Right cardiac atrium (tissue), 5 donors: ENCODE measurements around the gene STXBP5. TPM values are rescaled to one million over a fixed set of nuclear protein-coding genes. Genes with fewer than 3 reads are reported as not detected.

ENCODE experiments used
- ATAC-seq, 2 donors: fragments of 200-7000 bp; cut with Tn5 transposase; one replicate each; pipeline versions ENCODE4 v1.8.0 to v1.9.1; 2020; ENCODE audit warnings: moderate library complexity in 2 of 2, mild to moderate bottlenecking in 1 of 2
- DNase-seq, 3 donors: peaks; one replicate each; pipeline ENCODE4 v3.0.0-alpha.2; 2020
- H3K27ac ChIP-seq: one replicate; pipeline ENCODE4 v1.5.1; 2013; ENCODE audit warnings: mild to moderate bottlenecking, low read length, control low read depth, moderate library complexity
- H3K27me3 ChIP-seq: one replicate; pipeline ENCODE4 v1.6.1; 2013; ENCODE audit not compliant: control insufficient read depth, insufficient read depth
- H3K4me1 ChIP-seq: one replicate; pipeline ENCODE4 v1.6.1; 2013; ENCODE audit warnings: low read length; ENCODE audit not compliant: control insufficient read depth, insufficient read depth
- H3K4me3 ChIP-seq: one replicate; pipeline ENCODE4 v1.5.1; 2013; ENCODE audit warnings: low read length, control low read depth
- H3K9me3 ChIP-seq: one replicate; pipeline ENCODE4 v1.6.1; 2013; ENCODE audit warnings: low read length; ENCODE audit not compliant: control insufficient read depth
- WGBS: extraction: QIAGEN DNeasy Blood & Tissue Kit; methylation state at CpG from one replicate; pipeline ENCODE4 v1.1.7; 2013; 5-methylcytosine and 5-hydroxymethylcytosine counted together
- intact Hi-C, 4 donors: fragments of 100-400 bp; cut with DNase I; formaldehyde crosslinking; loops; one replicate each; pipeline versions ENCODE4 v1.11.0 to v1.14.0; 2022 to 2023
- polyA plus RNA-seq: library from polyadenylated mRNA; stranded (reverse); fragments of 200-250 nt; gene quantifications from one replicate; pipeline ENCODE4 v1.2.3, GENCODE V29; 2013
- total RNA-seq, 4 donors: library from RNA; stranded (reverse); fragmentation: NEBNext Ultra II Directional; extraction: Animal tissue kit (Norgen Biotek cat#: 25700); gene quantifications; one replicate each; pipeline ENCODE4 v1.2.1, GENCODE V29; 2021
- donor health status: healthy with polysubstance abuse.
- donor health status: DM: no; HTN: yes; CAD: no.
- donor health status: DM: no; HTN: no; CAD: no.
- donor health status: DM: no; HTN: yes; CAD: no; lungs with severe emphysema.
- donor health status: DM: yes; HTN: yes; CAD: no.

STXBP5 gene
- total and polyA plus RNA-seq, 5 donors: 6.4 to 13.0 (median 12.1) TPM

DNA sequence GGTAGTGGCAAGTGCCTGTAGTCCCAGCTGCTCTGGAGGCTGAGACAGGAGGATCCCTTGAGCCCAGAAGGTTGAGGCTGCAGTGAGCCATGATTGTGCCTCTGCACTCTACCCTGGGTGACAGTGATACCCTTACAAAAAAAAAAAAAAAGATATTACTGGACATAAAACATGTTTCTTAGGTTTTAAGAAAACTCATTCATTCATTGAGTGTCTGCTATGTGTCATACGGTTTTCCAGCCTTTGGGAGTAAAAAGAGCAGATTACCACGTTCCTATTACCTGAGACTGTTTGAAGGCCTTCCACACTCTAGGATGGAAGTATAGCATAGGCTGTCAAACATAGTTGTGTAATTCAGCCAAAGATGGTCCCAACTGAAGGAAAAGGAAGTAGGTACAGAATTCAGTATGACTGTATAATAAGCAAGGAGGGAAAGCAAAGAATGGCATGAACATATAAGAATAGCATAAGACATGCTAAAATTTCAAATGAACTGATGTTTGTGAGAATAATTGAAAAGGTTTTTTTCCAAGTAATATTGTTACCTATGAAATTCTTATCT lies 22.0 kb downstream of the STXBP5 start:
- Histone ChIP-seq H3K4me1 (peaks cover 4% of the 10 kb centered on the region), H3K27ac (no peak overlapping the region), H3K9me3 (no peaks in the 10 kb centered on the region), H3K27me3 (no peaks in the 10 kb centered on the region), H3K4me3 (no peak overlapping the region)
- intact Hi-C loops: no loop called here
- no peak for ATAC-seq
- no peak for DNase-seq
- 92% methylated on average over 2 of the region's 2 CpGs for WGBS

DNA sequence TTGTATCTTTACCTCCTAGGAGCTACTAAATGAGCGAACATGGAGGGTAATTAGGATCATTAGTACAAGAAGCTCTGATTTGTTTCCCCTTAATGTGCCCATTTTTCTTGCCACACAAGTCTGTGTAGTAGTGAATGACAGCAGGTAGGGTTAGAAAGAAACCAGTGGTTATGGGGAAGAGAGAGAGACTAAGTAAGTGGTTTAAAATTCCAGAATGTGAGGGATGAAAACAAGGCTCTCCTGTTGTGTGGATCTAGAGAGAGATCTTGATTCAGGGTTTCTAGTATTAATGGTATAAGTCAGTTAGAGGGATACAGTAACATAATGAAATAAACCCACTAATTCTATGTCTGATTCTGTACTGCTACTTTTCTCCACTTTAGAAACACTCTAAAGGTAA lies 22.7 kb downstream of the STXBP5 start:
- no peak for ATAC-seq
- intact Hi-C loops: no loop called here
- Histone ChIP-seq H3K27me3 (no peaks in the 10 kb centered on the region), H3K4me3 (no peak overlapping the region), H3K27ac (no peak overlapping the region), H3K9me3 (no peaks in the 10 kb centered on the region), H3K4me1 (peaks cover 4% of the 10 kb centered on the region)
- 99% methylated on average over 1 of the region's 1 CpG for WGBS
- DNase-seq: no peak

DNA sequence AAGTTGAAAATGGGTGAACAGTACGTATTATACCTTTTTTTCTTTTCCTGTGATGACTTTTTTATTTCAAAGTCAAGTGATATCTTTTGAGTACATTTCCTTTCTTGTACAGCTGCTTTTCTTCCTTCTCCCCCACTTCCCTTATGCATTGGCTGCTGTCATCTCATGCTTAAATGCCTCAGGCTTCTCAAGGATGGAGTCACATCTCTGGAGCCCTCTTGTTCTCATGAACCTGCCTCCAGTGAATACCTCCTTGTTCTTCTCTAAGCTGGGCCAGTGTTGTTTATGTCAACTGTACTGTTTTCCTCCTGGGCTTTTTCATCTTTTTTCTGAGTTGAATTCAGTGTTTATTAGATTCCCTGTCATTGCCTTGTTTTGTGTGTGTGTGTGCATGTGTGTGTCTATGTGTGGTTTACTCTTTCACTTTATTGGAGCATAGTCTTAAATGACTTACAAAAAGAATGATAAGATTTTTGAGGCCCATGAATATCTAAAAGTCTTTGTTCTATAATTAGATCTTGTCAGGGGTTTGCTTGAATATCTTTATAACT lies 23.6 kb downstream of the STXBP5 start:
- Histone ChIP-seq H3K27ac (no peak overlapping the region), H3K9me3 (no peaks in the 10 kb centered on the region), H3K4me1 (no peaks in the 10 kb centered on the region), H3K27me3 (no peaks in the 10 kb centered on the region), H3K4me3 (no peak overlapping the region)
- ATAC-seq (no peak), DNase-seq (no peak)
- intact Hi-C loops: no loop called here
- WGBS: 71% methylated on average over 1 of the region's 1 CpG

DNA sequence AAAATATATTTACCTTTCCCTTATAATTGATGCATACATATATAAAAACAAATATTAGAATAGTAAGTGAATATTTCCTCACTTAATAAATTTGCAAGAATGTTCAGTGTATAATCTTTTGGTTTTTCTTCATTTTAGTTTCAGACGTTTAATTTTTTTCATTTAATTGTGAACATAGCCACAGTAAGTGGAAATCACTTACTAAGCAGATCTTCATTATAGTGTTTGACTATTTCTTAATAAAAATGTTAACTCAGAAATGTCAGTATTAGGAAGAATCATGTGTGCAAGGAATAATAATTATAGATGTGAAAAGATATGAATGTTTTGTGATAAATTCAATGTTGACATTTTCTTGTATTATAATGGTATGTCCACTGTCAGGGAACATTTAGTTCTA lies 27.4 kb downstream of the STXBP5 start:
- no peaks in the 10 kb centered on the region for H3K27me3 ChIP-seq
- ATAC-seq (no peak), DNase-seq (no peak)
- H3K9me3 ChIP-seq: no peaks in the 10 kb centered on the region
- H3K4me1 ChIP-seq: no peaks in the 10 kb centered on the region
- intact Hi-C loops: no loop called here
- WGBS: 72% methylated on average over 1 of the region's 1 CpG
- no peak overlapping the region for H3K27ac ChIP-seq
- H3K4me3 ChIP-seq: no peak overlapping the region

DNA sequence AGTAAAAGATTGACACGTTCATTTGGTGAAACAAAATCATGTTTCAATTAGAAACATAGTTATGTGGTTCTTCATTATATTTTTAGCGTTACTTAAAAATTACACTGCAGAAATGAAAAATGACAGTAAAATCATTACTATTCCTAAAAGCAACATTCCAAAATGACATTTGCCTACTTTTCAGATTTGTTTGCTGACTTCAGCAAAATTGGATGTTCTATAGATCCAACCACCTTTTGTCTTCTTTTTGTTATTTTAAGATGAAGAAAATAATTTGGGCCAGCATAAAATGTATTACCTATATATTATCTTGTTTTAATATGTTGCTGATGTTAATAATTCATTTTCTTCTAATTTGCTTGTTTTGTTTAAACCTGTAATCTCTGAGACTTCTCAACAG lies 30.5 kb downstream of the STXBP5 start:
- ATAC-seq: no peak
- Histone ChIP-seq H3K4me3 (no peak overlapping the region), H3K4me1 (no peaks in the 10 kb centered on the region), H3K27ac (no peak overlapping the region), H3K9me3 (no peaks in the 10 kb centered on the region), H3K27me3 (no peaks in the 10 kb centered on the region)
- 97% methylated on average over 2 of the region's 2 CpGs for WGBS
- intact Hi-C loops: no loop called here
- no peak for DNase-seq

DNA sequence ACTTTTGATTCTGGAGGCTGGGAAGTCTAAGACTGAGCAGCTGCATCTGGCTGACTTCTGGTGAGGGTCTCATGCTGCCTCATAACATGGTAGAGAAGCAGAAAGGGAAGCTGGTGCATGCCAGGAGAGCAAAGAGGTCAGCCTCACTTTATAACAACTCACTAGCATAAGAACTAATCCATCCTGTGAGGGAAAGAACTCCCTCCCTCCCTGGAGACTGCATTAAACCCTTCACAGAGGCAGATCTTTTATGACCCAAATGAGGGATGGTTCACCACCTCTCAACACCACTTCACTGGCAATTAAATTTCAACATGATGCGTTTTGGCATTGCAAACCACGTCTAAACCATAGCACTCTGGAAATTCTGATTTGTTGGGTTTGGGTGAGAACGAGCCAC lies 33.9 kb downstream of the STXBP5 start:
- WGBS: 90% methylated on average over 3 of the region's 3 CpGs
- H3K4me3 ChIP-seq: no peak overlapping the region
- no peak overlapping the region for H3K27ac ChIP-seq
- H3K27me3 ChIP-seq: no peaks in the 10 kb centered on the region
- no peak for DNase-seq
- no peak for ATAC-seq
- intact Hi-C loops: no loop called here
- H3K9me3 ChIP-seq: no peaks in the 10 kb centered on the region
- H3K4me1 ChIP-seq: no peaks in the 10 kb centered on the region

DNA sequence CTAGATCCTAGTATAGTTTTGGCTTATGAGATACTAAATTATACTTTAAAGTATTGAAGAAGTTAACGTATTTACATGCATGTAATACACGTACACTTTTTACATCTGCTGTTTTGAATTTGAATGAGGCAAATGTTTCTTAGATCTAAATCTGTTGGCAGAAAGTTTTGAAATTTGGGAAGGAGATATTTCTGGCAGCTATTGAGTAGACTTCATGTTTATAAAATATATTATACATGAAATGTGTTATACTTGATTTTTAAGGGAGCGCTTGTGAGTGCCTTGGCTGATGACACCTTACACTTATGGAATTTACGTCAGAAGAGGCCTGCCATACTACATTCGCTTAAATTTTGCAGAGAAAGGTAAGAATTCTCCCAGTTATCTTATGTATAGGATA lies 34.7 kb downstream of the STXBP5 start:
- no peaks in the 10 kb centered on the region for H3K9me3 ChIP-seq
- 97% methylated on average over 5 of the region's 5 CpGs for WGBS
- no peaks in the 10 kb centered on the region for H3K27me3 ChIP-seq
- H3K4me3 ChIP-seq: no peak overlapping the region
- intact Hi-C loops: no loop called here
- no peak for ATAC-seq
- DNase-seq: no peak
- H3K4me1 ChIP-seq: no peaks in the 10 kb centered on the region
- H3K27ac ChIP-seq: no peak overlapping the region

DNA sequence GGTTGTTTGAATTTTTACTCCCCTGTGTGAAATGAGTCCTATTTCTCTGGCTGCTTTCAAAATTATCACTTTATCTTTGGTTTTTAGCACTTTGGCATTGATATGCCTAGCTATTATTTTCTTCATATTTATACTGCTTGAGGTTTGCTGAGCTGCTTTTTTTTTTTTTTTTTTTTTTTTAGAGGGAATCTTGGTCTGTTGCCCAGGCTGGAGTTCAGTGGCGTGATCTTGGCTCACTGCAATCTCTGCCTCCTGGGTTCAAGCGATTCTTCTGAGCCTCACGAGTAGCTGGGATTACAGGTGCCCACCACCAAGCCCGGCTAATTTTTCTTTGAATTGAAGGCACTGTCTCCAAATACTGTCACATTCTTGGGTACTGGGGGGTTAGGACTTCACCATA lies 40.6 kb downstream of the STXBP5 start:
- no peak overlapping the region for H3K27ac ChIP-seq
- no peak for ATAC-seq
- no peaks in the 10 kb centered on the region for H3K27me3 ChIP-seq
- H3K9me3 ChIP-seq: no peaks in the 10 kb centered on the region
- peak in 1 of 3 donors; percentile 6 for DNase-seq
- H3K4me1 ChIP-seq: no peaks in the 10 kb centered on the region
- intact Hi-C loops: no loop called here
- WGBS: 31% methylated on average over 4 of the region's 4 CpGs
- no peak overlapping the region for H3K4me3 ChIP-seq

DNA sequence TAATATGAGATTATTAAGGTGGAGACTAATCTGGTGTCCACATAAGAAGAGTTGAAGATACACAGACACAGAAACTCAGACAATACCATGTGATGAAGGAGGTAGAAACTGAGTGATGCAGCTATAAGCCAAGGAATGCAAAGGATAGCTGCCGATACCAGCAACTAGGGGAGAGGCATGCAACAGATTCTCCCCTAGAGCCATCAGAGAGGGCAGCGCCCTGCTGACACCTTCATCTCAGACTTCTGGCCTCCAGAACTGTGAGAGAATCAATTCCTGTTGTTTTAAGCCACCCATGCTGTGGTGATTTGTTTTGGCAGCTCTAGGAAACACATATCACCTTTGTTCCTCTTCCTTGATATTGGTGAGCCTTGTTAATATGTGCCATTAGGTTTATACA lies 41.5 kb downstream of the STXBP5 start:
- ATAC-seq (no peak), DNase-seq (no peak)
- Histone ChIP-seq H3K9me3 (no peaks in the 10 kb centered on the region), H3K27ac (no peak overlapping the region), H3K4me1 (no peaks in the 10 kb centered on the region), H3K27me3 (no peaks in the 10 kb centered on the region), H3K4me3 (no peak overlapping the region)
- whole genome bisulfite sequencing: 94% methylated on average over 2 of the region's 2 CpGs
- intact Hi-C loops: no loop called here

DNA sequence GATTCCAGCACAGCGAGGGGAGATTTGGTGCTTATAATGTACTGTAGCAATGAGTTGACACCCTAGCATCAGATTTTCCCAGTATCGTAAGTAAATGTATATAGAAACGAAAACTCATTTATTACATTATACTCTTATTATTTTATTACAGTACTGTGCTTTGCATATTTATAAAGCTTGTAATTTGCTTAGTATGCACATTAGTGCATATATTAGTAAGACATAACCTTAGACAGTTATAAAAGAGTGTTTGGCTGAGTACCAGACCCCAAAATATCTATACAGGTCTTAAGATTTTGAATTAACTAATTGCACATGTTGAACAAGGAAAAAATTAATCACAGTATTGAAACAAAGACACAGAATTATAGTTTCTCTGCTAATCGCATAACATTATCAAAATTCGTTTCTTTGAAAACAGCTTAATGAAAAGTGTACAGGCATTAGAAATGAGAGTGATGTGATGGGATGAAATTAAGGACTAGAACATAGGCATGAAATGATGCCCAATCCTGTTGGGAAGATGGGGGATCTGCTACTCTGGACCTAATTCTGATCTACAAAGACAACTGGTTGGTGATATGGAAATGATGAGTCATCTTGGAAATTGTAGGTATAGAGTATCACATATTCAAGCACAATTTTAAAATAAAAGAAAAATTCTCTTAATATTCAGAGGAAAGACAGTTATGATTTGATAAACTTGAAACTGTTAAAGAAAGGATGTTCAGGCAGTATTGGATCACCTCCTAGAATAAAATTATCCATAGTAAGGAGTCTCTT lies 42.8 kb downstream of the STXBP5 start:
- H3K4me3 ChIP-seq: no peak overlapping the region
- H3K4me1 ChIP-seq: no peaks in the 10 kb centered on the region
- intact Hi-C loops: no loop called here
- whole genome bisulfite sequencing: 96% methylated on average over 5 of the region's 5 CpGs
- no peak overlapping the region for H3K27ac ChIP-seq
- H3K27me3 ChIP-seq: no peaks in the 10 kb centered on the region
- ATAC-seq (no peak), DNase-seq (no peak)
- H3K9me3 ChIP-seq: no peaks in the 10 kb centered on the region

DNA sequence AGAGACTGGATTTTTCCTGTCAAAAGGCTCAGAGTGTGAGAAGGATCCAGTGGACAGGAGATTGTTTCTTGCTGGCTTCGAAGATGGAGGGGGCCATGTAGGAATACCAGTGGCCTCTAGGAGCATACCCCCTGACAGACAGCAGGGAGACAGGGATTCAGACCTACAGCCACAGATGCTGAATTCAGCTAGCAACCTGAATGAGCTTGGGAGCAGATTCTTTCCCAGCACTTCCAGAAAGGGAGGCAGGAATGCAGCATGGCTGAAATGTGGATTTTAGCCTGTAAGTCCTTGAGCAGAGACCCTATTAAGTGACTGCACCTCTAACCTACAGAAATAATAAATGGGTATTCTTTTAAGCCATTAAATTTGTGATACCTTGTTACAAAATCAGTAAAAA lies 44.6 kb downstream of the STXBP5 start:
- ATAC-seq (no peak), DNase-seq (no peak)
- H3K27me3 ChIP-seq: no peaks in the 10 kb centered on the region
- no peak overlapping the region for H3K27ac ChIP-seq
- 91% methylated on average over 1 of the region's 1 CpG for whole genome bisulfite sequencing
- no peaks in the 10 kb centered on the region for H3K4me1 ChIP-seq
- H3K4me3 ChIP-seq: no peak overlapping the region
- H3K9me3 ChIP-seq: no peaks in the 10 kb centered on the region
- intact Hi-C loops: no loop called here
